GM18907 (cell line): ENCODE data around the gene CHD9NB.
"Not testable (repeated sequence)": the region's sequence is repeated elsewhere in the genome, so short reads cannot be mapped to it uniquely, and the experiment has no call there.

Source experiments
- ATAC-seq: cut with Tn5 transposase; IDR thresholded peaks from one replicate; pipeline ENCODE4 v1.9.1; 2021; ENCODE audit warnings: mild to moderate bottlenecking, moderate library complexity; ENCODE audit not compliant: unreplicated experiment

CHD9NB gene

GRCh38 chr16:53084746-53085334 lies 32.1 kb upstream of the CHD9NB start:
- ATAC-seq = no peak

- no peak for ATAC-seq
These were observed 31.4 kb upstream of the CHD9NB start for GRCh38 chr16:53084141-53084541.

- no peak for ATAC-seq
These were observed 30.4 kb upstream of the CHD9NB start for GRCh38 chr16:53083119-53083518.

GRCh38 chr16:53082509-53082908 lies 29.8 kb upstream of the CHD9NB start:
- ATAC-seq = no peak

GRCh38 chr16:53081686-53082407 lies 29.1 kb upstream of the CHD9NB start:
- no peak for ATAC-seq

- ATAC-seq = no peak
These were observed 28.3 kb upstream of the CHD9NB start for GRCh38 chr16:53081032-53081424.

GRCh38 chr16:53080345-53081031 lies 27.8 kb upstream of the CHD9NB start:
- ATAC-seq = no peak

- ATAC-seq = no peak
These were observed 26.2 kb upstream of the CHD9NB start for GRCh38 chr16:53078765-53079485.

GRCh38 chr16:53078247-53078646 lies 25.6 kb upstream of the CHD9NB start:
- ATAC-seq = no peak

- ATAC-seq = not testable (repeated sequence)
These were observed 22.8 kb upstream of the CHD9NB start for GRCh38 chr16:53075461-53075860.

GRCh38 chr16:53074296-53074695 lies 21.6 kb upstream of the CHD9NB start:
- not testable (repeated sequence) for ATAC-seq

- no peak for ATAC-seq
These were observed 20.3 kb upstream of the CHD9NB start for GRCh38 chr16:53073022-53073421.

- peak; percentile 69 for ATAC-seq
These were observed 19.1 kb upstream of the CHD9NB start for GRCh38 chr16:53071748-53072301.

- ATAC-seq = no peak
These were observed 17.1 kb upstream of the CHD9NB start for GRCh38 chr16:53069772-53070171.

GRCh38 chr16:53068423-53068833 lies 15.7 kb upstream of the CHD9NB start:
- ATAC-seq = peak; percentile 72

- ATAC-seq = no peak
These were observed 15.0 kb upstream of the CHD9NB start for GRCh38 chr16:53067675-53068074.

GRCh38 chr16:53065461-53066061 lies 12.9 kb upstream of the CHD9NB start:
- no peak for ATAC-seq

- no peak for ATAC-seq
These were observed 11.4 kb upstream of the CHD9NB start for GRCh38 chr16:53064081-53064578.

GRCh38 chr16:53061701-53062159 lies 9.0 kb upstream of the CHD9NB start:
- peak; percentile 82 for ATAC-seq

GRCh38 chr16:53061256-53061655 lies 8.6 kb upstream of the CHD9NB start:
- peak; percentile 17 for ATAC-seq
